ENCODE measurements around the gene MRM2.

Gene MRM2

DNA sequence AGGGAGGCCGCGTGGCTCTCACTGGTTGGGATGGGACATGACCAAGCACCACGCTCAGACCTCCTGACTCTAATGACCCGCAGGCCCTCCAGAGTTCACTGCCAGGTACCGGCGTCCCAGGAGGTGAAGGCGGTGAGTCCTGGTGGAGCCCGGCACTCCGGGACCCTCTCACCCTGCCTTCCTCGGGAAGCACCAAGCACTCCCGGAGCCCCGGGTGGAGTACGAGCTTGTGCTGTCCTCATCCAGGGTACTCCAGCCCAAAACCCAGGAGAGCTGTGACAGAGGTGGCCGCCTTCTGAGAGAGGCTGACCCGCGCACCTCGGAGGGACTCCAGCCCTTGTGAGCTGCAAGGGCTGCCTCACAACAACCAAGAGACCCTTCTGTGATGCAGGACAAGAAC lies 18.7 kb downstream of the MRM2 start:
- DNase-seq (ENCODE audit: low spot score), result no peak

DNA sequence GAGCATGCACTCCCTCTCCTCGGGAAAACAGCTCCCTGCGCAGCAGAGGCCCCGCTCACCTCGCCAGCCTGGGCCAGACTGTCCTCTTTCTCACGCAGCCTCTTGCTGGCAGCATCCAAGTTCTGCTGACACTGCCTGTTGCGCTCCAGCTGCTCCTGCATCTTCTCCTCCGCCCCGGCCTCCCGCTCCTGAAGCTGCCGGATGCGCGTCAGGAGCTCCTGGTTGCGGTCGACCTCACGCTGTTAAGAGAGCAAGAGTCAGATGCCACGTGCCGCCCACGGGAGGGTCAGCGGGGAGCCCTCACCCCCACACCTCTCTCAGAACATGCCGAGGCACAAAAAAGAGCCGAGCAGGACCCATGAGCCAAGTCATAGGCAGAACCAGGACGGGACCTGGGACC lies 19.5 kb downstream of the MRM2 start:
- no peak for DNase-seq (ENCODE audit: low spot score)

DNA sequence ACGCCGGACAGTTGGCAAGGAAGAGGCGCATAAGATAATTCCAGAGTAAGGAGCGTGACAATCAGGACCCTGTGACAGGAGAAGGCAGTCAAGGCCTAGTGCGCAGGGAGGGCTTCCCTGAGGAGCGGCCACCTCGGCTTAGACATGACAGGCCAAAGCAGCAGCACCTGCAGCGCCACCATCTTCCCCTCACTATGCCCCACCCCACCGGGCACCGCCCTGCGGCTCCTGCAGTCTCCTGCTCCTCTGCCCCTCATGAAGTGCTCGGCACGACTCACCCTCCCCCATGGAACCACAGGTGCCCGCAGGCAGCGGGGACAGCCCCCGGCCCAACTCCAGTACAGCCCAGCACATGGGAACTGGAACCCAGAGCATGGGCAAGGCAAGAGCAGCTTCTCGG lies 21.1 kb downstream of the MRM2 start:
- no peak for DNase-seq (ENCODE audit: low spot score)

DNA sequence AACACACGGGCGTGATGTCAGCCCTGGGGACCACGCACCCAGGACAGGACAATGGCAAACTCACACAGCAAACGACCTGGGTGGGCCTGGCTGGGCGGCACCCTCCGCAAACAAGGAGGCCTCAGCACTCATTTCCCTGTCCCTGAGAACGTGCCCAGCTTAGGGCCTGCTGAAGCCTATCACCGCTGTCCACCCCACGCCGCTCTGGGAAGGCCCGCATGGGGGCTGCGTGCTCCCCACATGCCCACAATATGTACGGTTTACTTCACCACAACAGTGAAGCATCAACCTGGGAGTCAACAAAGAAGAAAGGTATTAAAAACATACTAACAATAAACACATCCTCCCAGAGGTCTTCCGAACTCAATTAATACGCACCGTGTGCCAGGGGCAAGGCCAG lies 21.5 kb downstream of the MRM2 start:
- no peak for DNase-seq (ENCODE audit: low spot score)

DNA sequence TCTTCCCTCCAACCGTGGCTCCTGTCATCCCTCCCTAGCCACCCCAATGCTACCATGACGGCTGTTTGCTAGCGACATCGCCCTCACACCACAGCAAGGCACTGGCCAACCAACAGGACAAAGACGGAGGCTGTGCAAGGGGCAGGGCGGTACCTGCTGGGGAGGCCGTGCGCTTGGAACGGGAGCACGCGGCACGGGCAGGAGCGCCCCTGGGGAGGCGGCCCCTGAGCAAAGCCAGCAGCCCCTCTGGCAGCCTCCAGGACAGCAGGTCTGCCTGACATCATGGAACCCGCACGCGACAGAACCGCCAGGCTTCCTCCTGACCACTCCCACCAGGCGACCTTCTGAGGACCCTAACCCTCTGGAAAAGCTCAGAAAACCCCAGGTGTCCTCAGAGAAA lies 22.0 kb downstream of the MRM2 start:
- no peak for DNase-seq (ENCODE audit: low spot score)

DNA sequence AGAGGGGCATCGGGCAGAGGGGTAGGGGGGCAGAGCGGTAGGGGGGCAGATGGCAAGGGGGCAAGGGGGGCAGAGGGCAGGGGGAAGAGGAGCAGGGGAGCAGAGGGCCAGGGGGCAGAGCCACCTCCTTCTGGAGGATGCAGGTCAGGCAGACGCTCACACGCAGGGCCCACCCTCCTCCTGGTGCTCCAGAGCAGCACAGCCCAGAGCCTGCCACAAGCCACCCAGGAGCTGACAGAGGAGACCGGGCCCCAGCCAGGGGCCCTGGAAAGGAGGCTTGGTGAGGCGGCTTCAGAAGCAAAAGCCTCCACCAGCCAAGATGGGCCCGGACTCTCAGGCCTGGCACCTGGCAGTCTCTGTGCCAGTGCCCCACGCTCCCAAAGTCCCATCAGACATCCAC lies 22.4 kb downstream of the MRM2 start:
- DNase-seq (ENCODE audit: low spot score), result no peak

DNA sequence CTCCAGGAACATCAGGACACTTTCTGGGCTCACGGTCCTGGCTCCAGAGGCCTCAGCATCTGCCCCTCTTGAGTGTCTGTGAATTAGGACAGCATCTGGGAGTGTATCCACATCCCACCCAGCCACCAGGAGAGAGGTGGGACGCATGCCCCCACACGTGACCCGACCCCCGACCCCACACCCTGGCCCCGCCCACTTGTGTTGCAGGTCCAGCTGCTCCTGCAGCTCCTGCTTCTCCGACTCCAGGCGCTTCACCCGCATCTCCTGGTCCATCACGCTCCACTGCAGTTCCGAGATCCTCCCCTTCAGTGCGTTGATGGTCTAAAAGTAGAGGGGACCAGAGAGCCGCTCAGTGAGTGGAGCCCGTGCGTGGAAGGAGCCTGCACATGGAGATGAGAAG lies 22.9 kb downstream of the MRM2 start:
- no peak for DNase-seq (ENCODE audit: low spot score)

DNA sequence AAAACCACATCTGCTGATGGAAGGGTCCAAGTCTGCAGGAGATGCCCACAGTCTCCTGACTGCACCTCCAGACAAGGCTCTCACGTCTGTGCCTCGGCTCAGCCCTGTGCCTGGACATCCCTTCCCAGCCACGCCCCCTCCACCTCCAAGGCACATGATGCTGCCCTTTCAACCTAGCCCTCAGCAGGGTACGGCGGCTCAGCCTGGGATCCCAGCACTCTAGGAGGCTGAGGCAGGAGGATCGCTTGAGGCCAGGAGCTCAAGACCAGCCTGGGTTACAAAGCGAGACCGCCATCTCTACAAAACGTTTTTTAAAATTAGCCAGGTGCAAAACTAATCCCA lies 23.6 kb downstream of the MRM2 start:
- DNase-seq (ENCODE audit: low spot score), result no peak

DNA sequence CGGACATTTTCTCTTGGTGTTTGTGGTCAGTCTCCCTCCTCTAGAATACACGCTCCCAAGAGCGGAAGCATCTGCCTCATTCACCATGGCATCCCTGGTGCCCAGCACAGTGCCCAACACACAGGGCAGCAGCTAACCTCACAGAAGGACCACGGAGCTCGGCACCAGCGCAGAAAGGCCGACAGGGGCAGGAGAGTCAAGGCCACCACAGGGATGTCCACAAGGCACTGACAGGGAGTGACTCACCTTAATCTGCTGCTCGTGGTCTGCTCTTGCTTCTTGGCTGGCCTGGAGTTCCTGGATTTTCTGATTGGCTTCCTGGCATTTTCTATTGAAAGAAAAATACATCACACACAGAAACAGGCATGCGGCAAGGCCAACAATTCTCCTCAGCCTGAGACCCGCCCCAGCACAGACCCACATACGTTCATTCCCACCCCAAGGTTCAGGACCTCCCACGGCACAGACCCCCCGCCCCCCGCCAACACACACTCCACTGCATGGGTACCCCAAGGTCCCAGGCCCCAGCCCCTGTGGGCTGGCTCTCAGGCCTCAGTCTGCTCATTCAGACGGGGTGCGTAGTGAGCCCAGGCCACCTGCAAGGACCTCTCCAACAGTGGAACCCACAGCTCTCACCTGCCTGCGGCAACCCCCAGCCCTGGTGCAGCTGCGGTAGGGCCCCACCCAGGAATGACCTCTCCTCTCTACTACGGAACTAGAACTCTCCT lies 24.1 kb downstream of the MRM2 start:
- no peak for DNase-seq (ENCODE audit: low spot score)

DNA sequence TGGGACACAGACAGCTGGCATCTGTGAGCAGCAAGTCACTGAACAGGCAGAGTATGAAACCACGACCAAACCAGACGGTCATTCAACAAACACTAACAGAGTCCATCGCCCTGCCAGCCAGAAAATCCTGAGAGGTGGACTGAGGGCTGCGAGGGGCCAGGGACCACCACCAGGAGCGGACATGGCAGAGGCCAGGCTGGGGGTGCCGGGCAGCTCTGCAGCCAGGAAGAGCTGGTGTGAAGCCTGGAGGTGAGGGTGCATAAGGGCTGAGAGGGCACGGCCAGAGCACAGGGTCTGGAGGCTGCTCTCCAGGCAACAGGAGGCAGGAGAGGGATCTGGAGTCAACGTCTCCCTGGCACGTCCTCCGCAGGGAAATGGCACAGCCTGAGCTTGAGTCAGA lies 24.8 kb downstream of the MRM2 start:
- no peak for DNase-seq (ENCODE audit: low spot score)

DNA sequence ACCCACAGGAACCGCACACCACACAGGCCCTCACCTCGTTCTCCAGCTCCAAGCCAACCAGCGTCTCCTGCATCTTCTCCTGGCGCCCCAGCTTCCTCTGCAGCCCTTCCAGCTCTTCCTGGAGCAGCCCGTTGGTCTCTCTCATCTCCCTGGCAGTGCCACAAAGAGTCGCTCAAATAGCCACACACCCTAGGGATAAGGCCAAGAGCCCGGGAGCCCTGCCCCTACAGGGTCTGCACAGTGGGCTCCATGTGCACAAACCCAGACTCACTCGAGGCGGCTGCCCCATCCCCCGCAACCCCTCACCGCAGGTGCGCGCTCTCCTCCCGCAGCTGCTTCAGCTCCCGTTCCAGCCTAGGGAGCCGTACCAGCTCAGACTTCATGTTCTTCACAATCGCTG lies 26.2 kb downstream of the MRM2 start:
- no peak for DNase-seq (ENCODE audit: low spot score)

DNA sequence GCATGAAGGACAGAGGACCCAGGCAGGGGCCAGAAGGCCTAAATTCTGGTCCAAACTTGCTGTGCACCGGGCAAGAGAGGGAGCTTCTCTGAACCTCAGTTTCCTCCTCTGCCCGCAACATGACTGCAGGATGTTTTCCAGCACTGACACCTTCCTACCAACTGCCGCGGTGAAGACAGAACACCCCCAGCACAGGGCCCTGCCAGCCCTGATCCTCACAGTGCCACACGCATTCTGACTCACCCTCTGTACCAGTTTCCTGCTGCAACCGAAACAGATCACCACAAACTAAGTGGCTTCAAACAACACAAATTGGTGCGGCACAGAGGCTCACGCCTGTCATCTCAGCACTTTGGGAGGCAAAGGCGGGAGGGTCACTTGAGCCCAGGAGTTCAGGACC lies 27.4 kb downstream of the MRM2 start:
- DNase-seq (ENCODE audit: low spot score), result no peak

DNA sequence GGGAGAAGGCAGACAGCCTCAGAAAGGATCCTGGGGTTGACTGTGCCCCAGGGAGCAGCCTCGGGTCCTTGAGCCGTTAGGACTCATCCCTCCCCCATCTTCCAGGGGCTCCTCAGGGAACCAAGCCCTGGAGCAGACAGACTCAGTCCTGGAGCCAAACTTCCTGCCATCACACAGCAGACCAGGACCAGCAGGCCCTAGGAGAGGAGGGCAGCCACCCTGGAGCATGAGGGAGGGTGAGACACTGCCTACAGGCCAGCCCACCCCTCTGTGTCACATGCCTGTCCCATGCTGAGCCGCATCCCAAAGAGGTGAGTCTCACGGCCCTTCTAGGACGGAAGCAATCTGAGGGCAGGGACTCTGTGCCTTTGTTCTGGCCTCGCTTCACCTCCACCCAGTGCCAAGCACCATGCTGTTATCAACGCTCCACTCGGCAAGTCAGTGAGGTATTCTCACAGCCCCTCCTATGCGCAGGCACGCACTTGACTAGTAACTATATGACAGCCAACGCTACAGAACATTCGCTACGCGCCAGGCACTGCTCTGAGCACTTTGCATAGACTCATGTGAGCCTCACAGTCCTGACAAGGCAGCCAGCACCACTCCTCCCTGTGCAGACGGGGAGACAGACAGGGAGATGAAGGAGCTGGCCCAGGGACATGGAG lies 28.3 kb downstream of the MRM2 start:
- no peak for DNase-seq (ENCODE audit: low spot score)

DNA sequence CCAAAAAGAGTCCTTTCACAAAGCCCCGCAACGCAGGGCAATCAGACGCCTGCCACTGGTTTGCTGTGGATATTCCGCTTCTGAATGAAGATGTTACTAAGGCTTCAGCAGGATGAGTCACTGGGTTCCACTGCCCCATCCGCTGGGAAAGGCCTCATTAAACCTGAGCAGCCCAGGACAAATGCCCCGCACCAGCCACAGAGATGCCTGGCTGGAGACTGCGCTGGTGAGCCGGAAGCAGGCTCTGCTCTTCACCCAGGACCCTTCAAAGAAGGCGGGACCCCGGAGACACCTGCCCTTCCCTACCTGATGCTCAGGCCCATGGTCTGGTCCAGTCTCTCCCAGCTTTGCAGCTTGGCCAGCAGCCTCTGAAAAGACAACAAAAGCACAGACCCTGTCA lies 29.1 kb downstream of the MRM2 start:
- no peak for DNase-seq (ENCODE audit: low spot score)

DNA sequence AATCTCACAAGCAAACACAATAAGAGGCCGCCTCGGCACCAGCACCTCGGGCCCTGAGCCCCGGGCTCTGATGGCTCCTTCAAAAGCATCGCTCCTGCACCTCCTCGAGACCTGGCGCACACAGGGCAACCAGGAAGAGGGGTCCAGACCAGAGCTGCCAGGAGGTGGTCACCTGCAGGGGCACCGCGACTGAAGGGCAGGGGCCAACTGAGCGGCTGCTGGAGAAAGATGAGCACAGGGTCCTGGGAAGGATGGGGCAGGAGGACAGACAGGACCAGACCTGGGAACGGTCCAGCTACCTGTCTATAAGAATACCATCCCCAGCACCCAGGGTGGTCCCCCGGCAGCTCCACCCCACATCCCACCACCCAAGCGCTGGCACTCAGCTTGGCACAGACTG lies 30.1 kb downstream of the MRM2 start:
- DNase-seq (ENCODE audit: low spot score), result no peak

DNA sequence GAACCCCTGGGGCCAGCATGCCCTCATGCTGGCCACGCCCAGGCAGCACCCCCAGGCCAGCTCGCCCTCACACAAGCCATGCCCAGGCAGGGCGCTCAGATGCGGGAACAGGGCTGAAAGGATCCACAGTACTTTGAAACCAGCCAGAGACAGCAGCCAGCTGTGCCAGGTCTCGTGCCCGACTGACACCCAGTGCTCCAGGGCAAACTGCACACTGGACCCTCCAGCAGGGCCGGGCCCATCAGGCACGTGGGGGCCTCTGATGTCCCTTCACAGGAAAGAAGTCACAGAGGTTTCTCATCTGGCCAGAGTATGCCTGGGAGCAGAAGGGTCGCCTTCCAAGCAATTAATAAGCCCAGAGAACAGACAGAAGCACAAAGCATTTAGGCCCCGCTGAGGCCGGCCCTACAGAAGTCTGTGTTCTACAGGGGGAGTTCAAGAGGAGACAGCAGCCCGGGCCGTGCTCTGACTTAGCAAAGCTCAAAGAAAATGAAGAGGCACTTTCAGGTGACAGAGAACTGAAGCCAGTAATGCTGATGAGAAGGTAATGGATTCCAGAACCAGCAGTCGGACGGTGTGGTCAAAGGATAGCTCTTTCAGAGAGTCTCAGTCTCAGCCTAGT lies 30.6 kb downstream of the MRM2 start:
- no peak for DNase-seq (ENCODE audit: low spot score)

DNA sequence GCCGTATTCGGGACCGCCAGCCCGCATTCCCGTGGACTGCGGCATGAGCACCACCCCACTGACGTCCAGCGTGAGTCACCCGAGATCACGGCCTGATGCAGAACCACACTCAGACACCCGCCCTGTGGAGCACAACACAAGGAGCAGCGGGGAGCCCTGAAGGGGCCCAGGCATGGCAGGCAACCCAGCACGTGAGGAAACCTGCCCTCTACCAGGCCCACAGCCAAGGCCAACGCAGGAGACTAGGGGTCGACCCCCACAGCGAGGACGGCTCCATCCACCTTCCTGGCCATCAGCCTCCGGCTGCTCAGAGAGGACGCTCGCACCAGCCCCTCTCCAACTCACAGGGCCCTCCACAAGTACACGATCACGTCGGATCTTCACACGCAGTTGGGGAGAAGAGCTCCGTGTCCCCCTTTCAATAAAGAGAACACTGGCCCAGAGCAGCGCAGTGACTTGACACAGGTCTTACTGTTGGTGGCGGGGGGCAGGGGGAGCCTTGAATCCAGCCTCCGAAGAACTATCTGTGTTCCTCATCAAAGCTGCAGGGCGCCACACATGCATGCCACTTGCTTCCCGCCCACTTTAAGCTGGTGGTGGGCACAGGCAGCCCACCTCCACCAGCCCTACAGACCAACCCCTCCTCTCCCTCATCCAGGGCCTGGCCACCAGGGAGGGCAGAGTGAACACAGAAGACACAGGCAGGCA lies 31.3 kb downstream of the MRM2 start:
- DNase-seq (ENCODE audit: low spot score), result no peak

DNA sequence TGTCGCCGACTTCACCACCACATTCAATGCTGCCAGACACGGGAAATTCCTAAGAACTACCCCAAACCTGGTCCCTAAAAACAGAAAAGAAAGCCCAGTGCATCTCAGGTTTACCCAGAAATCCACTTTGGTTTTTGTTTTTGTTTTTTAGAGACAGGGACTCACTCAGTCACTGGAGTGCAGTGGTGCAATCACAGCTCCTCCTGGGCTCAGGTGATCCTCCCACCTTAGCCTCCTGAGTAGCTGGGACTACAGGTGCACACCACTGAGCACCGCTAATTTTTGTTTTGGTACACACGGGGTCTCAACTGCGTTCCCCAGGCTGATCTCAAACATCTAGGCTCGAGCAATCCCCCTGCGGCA lies 32.1 kb downstream of the MRM2 start:
- no peak for DNase-seq (ENCODE audit: low spot score)

DNA sequence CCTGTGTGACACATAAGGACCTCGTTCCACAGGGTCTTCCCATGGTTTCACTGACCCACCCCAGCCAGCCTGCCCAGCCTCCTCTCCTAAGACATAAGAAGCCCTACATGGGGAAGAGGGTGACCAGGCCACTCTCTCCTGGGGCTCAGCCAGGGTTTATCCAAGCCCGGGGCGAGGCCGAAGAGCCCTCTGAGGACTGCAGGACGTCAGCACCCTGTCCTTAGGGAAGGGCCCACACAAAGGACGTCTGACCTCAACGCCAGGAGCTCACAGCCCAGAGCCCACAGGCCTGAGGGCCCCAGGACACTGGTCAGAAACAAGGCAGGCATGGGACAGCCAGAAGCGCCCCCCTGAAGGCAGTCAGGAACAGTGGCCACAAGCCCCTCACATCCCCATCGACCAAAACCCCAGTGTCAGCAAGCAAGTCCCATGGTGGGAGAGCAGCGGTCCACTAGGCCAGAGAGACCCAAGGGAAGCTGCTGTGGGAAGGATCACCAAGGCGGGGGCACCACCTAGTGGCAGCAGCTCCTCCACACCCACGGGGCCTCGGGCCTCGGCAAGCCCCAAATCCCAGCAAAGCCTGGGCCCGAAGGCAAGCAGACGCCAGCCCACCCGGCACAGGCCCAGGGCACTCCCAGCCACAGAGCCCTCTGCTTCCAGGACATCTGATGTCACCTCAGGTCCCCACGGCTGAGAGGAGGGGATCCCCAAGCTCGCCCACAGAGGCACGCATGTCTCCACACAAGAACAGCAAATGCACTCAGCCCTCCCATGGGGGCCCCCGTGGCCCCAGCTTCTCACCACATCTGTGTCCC lies 32.7 kb downstream of the MRM2 start:
- DNase-seq (ENCODE audit: low spot score), result peak; percentile 53

DNA sequence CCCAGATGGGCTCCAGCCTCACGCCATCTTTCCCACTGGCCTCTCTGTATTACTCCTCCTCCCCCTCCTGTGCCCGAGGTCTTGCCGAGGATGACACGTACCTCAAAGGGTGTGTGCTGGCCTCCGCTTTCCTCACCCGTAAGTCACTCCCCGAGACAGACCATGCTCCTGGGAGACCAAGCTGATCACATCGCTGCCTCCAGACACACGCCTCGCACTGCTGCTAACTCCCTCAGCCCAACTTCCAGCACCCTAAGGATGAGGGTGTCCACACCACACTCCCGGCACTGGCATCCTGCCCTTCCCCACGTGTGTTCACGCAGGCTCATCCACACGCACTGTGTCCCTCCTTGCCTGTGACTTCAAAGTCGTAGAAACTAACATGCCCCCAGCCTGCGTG lies 33.3 kb downstream of the MRM2 start:
- DNase-seq (ENCODE audit: low spot score), result no peak

DNA sequence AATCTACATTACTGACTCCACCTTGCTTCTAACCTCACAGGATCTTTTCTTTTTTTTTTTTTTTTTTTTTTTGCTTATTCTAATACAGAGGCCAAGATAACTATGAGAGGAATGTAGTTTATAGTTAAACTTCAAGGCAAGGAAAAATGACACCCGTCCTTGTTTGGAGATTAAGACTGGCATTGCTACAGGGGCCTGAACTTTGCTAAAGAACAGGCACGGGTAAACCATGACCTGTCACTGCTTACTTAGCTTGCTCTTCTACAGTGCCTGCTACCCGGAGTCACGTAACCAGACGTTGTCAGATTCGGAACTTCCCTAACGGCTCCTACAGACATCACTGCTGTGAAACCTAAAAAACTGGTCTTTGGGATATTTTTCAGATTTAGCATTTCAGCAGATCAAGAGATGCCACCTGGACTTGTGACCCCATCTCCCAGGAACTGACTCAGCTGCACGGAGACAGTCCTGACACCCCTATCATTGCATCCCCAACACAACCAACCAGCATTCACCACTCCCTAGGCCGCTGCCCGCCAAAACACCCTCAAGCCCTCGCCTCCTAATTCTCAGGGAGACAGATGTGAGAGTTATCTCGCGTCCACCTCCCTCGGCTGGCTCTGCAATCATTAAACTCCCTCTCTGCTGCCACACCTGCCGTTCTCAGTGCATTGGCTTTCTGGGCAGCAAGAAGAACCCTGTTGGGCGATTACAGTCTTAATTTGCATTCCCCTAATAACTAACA lies 36.8 kb downstream of the MRM2 start:
- DNase-seq (ENCODE audit: low spot score), result no peak
